Psoas muscle (tissue), 8 donors: Measurements from ENCODE around the gene TM9SF3. TPM values are rescaled to one million over a fixed set of nuclear protein-coding genes. Genes with fewer than 3 reads are reported as not detected.
A peak's percentile ranks its signal among the peaks of the same experiment; 100 is the strongest.

ENCODE experiments used
- ATAC-seq, 4 donors: fragments of 200-7000 bp; cut with Tn5 transposase; one replicate each; pipeline ENCODE4 v1.9.1; 2020; ENCODE audit warnings: moderate library complexity in 3 of 4, mild to moderate bottlenecking in 2 of 4
- DNase-seq, 2 donors: peaks; one replicate each; pipeline ENCODE4 v3.0.0-alpha.2; 2020
- H3K27ac ChIP-seq: fragments of 200-600 bp; one replicate; pipeline ENCODE4 v1.8.0; 2022
- H3K27me3 ChIP-seq, 3 donors: fragments of 200-600 bp in 1 of 3; one replicate each; pipeline versions ENCODE4 v1.6.1 to v1.8.0; 2013 to 2022; ENCODE audit warnings: low read length in 2 of 3, mild to moderate bottlenecking in 2 of 3, moderate library complexity in 1 of 3; ENCODE audit not compliant: insufficient read depth in 3 of 3
- H3K36me3 ChIP-seq, 2 donors: fragments of 200-600 bp in 1 of 2; one replicate each; pipeline versions ENCODE4 v1.6.1 to v1.8.0; 2013 to 2022; ENCODE audit warnings: low read depth in 1 of 2, mild to moderate bottlenecking in 1 of 2, moderate library complexity in 1 of 2; ENCODE audit not compliant: insufficient read depth in 1 of 2
- H3K4me1 ChIP-seq: fragments of 200-600 bp; one replicate; pipeline ENCODE4 v1.8.0; 2022
- H3K4me3 ChIP-seq: fragments of 200-600 bp; one replicate; pipeline ENCODE4 v1.8.0; 2022; ENCODE audit warnings: mild to moderate bottlenecking
- H3K9me3 ChIP-seq: fragments of 200-600 bp; one replicate; pipeline ENCODE4 v1.8.0; 2022
- WGBS, 3 donors: extraction: QIAGEN DNeasy Blood & Tissue Kit; methylation state at CpG; one replicate each; pipeline versions ENCODE4 v1.1.6 to v1.1.7; 2013; 5-methylcytosine and 5-hydroxymethylcytosine counted together
- intact Hi-C, 2 donors: fragments of 100-400 bp; cut with DNase I; formaldehyde crosslinking; loops; one replicate each; pipeline versions ENCODE4 v1.11.0 to v1.14.2; 2022
- polyA plus RNA-seq, 3 donors: library from polyadenylated mRNA; stranded (reverse); fragments of 200-250 nt; gene quantifications; one replicate each; pipeline ENCODE4 v1.2.3, GENCODE V29; 2013
- total RNA-seq, 4 donors: library from RNA; stranded (reverse); fragmentation: NEBNext Ultra II Directional in 2 of 4; extraction: Animal tissue kit (Norgen Biotek cat#: 25700) in 2 of 4; gene quantifications; one replicate each; pipeline versions ENCODE4 v1.2.1 to v1.2.4, GENCODE V29; 2021 to 2023
- TF ChIP-seq, protein P1 (sequence below): fragments of 200-600 bp; IDR thresholded peaks from one replicate; pipeline ENCODE4 v1.8.0; 2022; ENCODE audit warnings: antibody characterized with exemption
- donor health status: healthy with polysubstance abuse.
- donor health status: DM: no; HTN: no; CAD: no; lungs with moderate emphysema.
- donor health status: Bipolar disorder and iron deficiency.
- donor health status: healthy.
- donor health status: DM: yes; HTN: yes; CAD: no.
- donor health status: DM: no; HTN: no; CAD: no.
- donor health status: DM: no; HTN: no; CAD: no.
- donor health status: DM: yes; HTN: yes; CAD: no.

Gene TM9SF3
- total and polyA plus RNA-seq, 7 donors = 14.4 to 60.6 (median 49.0) TPM

DNA sequence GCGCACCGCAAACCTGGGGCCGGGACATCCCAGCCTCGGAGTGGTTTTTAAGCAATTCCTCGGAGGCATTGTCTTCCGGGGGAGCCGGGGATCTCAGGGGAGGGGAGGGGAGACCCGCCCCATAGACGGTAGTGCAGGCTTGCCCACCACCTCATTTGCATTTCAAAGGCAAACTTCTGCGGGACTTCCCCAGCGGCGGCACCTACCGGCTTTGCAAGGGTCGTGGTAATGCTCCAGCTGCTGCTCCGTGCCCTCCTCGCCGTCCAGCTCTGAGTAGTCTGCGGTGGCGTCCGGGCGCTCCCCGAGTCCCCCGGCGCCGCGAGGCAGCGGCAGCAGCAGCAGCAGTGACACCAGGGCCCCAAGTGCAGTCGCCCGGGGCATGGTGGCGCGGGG is 73.5 kb downstream of the TM9SF3 start:
- peaks cover 19% of the 10 kb centered on the region for H3K4me1 ChIP-seq
- H3K9me3 ChIP-seq = no peaks in the 10 kb centered on the region
- DNase-seq = no peak
- intact Hi-C loops = loop anchor here (5.0 kb wide), 3 partner anchors 116 to 136 kb away; no protein-coding TSS in a partner anchor
- no peak for ATAC-seq
- no peaks in the 10 kb centered on the region for H3K27me3 ChIP-seq
- H3K27ac ChIP-seq = peak overlapping the region; percentile 58
- H3K4me3 ChIP-seq = peak overlapping the region; percentile 76
- 0 to 1% (median 0%) methylated on average over 28 to 31 of the region's 31 CpGs for WGBS, 3 donors
- H3K36me3 ChIP-seq = peaks cover 0 to 7% of the 10 kb centered on the region in 2 donors
- TF ChIP-seq, protein P1, sequence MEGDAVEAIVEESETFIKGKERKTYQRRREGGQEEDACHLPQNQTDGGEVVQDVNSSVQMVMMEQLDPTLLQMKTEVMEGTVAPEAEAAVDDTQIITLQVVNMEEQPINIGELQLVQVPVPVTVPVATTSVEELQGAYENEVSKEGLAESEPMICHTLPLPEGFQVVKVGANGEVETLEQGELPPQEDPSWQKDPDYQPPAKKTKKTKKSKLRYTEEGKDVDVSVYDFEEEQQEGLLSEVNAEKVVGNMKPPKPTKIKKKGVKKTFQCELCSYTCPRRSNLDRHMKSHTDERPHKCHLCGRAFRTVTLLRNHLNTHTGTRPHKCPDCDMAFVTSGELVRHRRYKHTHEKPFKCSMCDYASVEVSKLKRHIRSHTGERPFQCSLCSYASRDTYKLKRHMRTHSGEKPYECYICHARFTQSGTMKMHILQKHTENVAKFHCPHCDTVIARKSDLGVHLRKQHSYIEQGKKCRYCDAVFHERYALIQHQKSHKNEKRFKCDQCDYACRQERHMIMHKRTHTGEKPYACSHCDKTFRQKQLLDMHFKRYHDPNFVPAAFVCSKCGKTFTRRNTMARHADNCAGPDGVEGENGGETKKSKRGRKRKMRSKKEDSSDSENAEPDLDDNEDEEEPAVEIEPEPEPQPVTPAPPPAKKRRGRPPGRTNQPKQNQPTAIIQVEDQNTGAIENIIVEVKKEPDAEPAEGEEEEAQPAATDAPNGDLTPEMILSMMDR = no peak

DNA sequence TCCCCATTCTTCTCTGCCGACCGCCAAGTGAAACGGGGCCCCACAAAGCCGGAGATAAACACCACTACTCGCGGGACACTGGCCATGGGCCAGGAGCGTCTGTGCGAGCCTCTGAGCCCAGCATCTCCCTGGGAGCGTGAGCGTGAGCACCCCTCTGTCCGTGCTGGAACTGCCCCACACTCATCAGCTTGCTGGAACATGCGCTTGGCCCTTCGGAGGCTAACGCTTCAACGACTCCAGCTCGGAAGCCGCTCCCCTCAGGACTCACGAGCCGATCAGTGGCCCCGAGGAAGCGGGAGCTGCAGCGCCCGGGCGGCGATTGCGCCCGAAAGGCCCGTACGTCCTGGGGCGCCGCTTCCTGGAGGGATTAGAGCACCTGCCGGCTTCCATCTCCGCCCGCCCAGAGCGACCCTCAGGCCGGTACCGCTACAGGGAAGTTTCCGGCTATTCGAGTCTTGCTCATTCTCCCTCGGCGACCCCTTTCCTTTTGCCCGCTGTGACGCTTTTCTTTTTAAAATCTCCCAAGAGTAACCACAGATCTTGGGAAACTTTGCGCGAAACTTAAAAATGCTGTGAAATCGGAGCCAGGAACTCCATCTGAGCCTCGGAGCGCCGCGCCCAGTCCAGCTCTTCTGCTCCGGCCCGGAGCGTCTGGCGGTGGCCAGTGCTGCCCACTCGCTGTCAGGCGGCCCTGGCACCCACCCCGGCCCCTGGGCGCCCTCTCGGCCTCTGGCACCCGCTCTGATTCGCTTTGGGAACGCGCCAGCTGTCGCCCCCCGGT is 74.1 kb downstream of the TM9SF3 start:
- Histone ChIP-seq H3K4me3 (peak overlapping the region; percentile 76), H3K9me3 (no peaks in the 10 kb centered on the region), H3K27ac (no peak overlapping the region), H3K36me3 (peaks cover 0 to under 1% of the 10 kb centered on the region in 2 donors), H3K4me1 (peaks cover 19% of the 10 kb centered on the region), H3K27me3 (no peaks in the 10 kb centered on the region)
- TF ChIP-seq, protein P1 = no peak
- peak; percentile 38 to 61 (median 50) for ATAC-seq
- WGBS, 3 donors = 2 to 4% (median 3%) methylated on average over 61 to 65 of the region's 65 CpGs
- DNase-seq = peak; percentile 31 to 63
- intact Hi-C loops = loop anchor here (5.0 kb wide), 3 partner anchors 115 to 135 kb away; no protein-coding TSS in a partner anchor

DNA sequence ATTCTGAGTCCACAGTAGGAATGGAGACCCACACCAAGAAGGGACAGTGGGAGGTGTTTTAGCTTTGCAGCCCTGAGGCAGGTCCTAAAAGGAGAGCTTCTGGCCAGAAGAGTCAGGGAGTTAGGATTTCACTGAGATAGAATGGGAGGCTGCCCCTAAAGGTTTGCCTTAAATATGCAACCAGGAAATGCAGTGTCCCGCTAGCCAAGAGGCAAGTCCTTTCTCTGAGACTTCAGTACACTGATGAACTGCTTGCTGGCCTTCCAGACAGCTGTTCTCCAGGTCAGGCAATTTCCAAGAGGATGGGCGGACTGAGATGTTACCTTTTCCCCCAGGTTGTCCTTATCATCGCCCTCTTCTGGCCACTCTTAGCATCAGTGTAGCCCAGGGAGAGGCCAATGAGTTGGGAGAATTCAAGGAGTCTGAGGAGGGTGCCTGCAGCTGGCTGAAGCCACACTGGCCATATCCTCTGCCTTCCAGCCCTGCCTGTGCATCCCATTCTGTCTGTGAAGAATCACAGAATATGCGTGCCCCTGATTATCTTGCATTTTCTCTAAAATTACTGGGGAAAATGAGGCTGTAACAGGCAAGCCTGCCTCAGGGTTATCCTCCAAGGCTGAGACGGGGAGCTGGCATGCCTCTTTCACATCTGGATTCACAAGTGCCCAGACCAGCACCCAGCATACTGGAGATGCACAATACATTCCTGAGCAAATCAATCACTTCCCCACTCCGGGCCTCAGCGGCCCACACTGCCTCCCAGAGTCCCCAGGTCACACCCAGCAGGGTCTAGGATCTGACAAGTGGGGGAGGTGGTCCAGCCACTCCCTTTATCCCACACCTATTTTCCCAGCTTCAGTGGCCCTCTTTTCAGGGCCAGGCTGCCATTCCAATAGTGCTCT is 75.5 kb downstream of the TM9SF3 start:
- DNase-seq (no peak), ATAC-seq (no peak)
- 71 to 76% (median 74%) methylated on average over 7 of the region's 7 CpGs for WGBS, 3 donors
- intact Hi-C loops = loop anchor here (5.0 kb wide), 3 partner anchors 114 to 134 kb away; no protein-coding TSS in a partner anchor
- Histone ChIP-seq H3K27ac (no peak overlapping the region), H3K27me3 (no peaks in the 10 kb centered on the region), H3K4me3 (no peak overlapping the region), H3K4me1 (peaks cover 12% of the 10 kb centered on the region), H3K9me3 (no peaks in the 10 kb centered on the region), H3K36me3 (no peaks in the 10 kb centered on the region)
- TF ChIP-seq, protein P1 = peak; percentile 36

DNA sequence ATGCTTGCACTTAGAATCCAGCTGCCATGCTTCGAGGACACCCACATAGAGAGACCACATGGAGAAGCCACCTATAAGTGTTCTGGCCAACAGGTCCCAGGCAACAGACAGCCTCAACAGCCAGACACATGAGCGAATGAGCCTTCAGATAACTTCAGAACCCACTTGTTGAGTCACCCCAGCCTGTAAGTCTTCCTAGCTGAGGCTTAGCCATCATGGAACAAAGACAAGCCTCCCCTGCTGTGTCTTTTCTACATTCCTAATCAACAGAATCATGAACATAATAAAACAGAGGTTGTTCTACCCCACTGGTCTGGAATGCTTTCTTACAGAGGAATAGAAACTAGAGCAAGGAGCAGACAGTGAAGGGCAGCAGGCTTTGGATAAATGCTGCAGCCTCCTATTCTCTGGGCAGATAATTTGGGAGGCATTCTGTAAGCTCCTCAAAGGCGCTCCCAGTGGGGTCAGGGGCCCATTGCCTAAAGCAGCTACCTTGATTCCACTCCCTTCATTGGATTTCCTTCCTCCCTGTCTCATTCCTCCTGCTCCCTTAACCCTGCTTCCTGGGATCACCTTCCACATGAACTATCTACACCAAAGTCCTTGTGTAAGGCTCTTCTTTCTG is 77.7 kb downstream of the TM9SF3 start:
- WGBS, 3 donors = 89 to 94% (median 91%) methylated on average over 3 of the region's 3 CpGs
- TF ChIP-seq, protein P1 = no peak
- Histone ChIP-seq H3K36me3 (no peaks in the 10 kb centered on the region), H3K9me3 (no peaks in the 10 kb centered on the region), H3K4me3 (no peak overlapping the region), H3K27ac (no peak overlapping the region), H3K27me3 (no peaks in the 10 kb centered on the region), H3K4me1 (peaks cover 3% of the 10 kb centered on the region)
- ATAC-seq (no peak), DNase-seq (no peak)
- intact Hi-C loops = no loop called here
